WTC11 (cell line): ENCODE measurements around the gene RNF214.

Experiments used
- CREB1 ChIP-seq: sonication (generic); formaldehyde crosslinking; IDR thresholded peaks from 2 replicates; pipeline ENCODE4 v1.8.0; 2023; ENCODE audit warnings: mild to moderate bottlenecking, missing genetic modification reagents
- ESRRA ChIP-seq: sonication (generic); formaldehyde crosslinking; IDR thresholded peaks from 2 replicates; pipeline ENCODE4 v1.8.1; 2022; ENCODE audit warnings: mild to moderate bottlenecking, missing genetic modification reagents, borderline replicate concordance
- SP1 ChIP-seq: sonication (generic); formaldehyde crosslinking; conservative IDR thresholded peaks from 2 replicates; pipeline ENCODE4 v1.8.1; 2022; ENCODE audit warnings: missing genetic modification reagents
- TCF7 ChIP-seq: sonication (generic); formaldehyde crosslinking; IDR thresholded peaks from 2 replicates; pipeline ENCODE4 v1.8.0; 2022; ENCODE audit warnings: mild to moderate bottlenecking, low read depth, missing genetic modification reagents, moderate library complexity
- TEAD4 ChIP-seq: sonication (generic); formaldehyde crosslinking; IDR thresholded peaks from 2 replicates; pipeline ENCODE4 v1.8.0; 2022; ENCODE audit warnings: mild to moderate bottlenecking, missing genetic modification reagents
- ZNF416 ChIP-seq: fragments of 250-450 bp; sonication (Bioruptor Pico); IDR thresholded peaks from 2 replicates; pipeline ENCODE4 v1.9.0; 2021; ENCODE audit warnings: mild to moderate bottlenecking, inconsistent platforms
- TF ChIP-seq, protein P1 (sequence below): sonication (generic); formaldehyde crosslinking; conservative IDR thresholded peaks from 2 replicates; pipeline ENCODE4 v1.8.1; 2022; ENCODE audit warnings: mild to moderate bottlenecking, missing genetic modification reagents
- TF ChIP-seq, protein P2 (sequence below): fragments of 200-600 bp; IDR thresholded peaks from 2 replicates; pipeline ENCODE4 v1.8.0; 2022; ENCODE audit warnings: antibody characterized with exemption
- TF ChIP-seq, protein P3 (sequence below): sonication (generic); formaldehyde crosslinking; IDR thresholded peaks from 2 replicates; pipeline ENCODE4 v1.8.1; 2023; ENCODE audit warnings: mild to moderate bottlenecking, missing genetic modification reagents, moderate library complexity
- TF ChIP-seq, protein P4 (sequence below): fragments of 250-450 bp; sonication (Bioruptor Pico); IDR thresholded peaks from 2 replicates; pipeline ENCODE4 v1.9.0; 2021; ENCODE audit warnings: mild to moderate bottlenecking
- TF ChIP-seq, protein P5 (sequence below): sonication (generic); formaldehyde crosslinking; IDR thresholded peaks from 2 replicates; pipeline ENCODE4 v1.8.0; 2022; ENCODE audit warnings: mild to moderate bottlenecking, missing genetic modification reagents

DNA sequence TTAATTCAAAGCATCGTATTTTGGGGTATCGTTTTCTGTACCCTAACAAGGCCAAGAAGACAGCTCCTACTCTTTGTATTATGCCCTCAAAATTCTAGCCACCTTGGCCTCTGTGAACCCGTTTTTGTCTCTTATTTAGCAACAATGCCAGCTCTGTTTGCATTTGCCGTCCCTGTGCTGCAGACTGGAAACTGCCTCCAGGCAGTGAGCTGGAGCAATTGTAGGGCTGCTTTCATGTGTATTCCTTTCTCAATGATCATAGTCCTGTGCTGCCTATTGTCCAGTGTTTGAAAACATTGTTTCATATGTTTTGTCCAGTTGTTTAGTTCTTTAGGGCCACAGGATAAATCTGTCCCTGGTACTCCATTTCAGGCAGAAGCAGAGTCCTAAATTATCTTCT, 38.7 kb downstream of the RNF214 start:
- TF ChIP-seq SP1 (CRISPR knock-in tag) (no peak), ZNF416 (no peak), CREB1 (no peak), ESRRA (CRISPR knock-in tag) (no peak), TEAD4 (CRISPR knock-in tag) (no peak), TCF7 (CRISPR knock-in tag) (no peak)
- TF ChIP-seq, protein P1, sequence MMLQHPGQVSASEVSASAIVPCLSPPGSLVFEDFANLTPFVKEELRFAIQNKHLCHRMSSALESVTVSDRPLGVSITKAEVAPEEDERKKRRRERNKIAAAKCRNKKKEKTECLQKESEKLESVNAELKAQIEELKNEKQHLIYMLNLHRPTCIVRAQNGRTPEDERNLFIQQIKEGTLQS (CRISPR knock-in tag): no peak
- TF ChIP-seq, protein P2, sequence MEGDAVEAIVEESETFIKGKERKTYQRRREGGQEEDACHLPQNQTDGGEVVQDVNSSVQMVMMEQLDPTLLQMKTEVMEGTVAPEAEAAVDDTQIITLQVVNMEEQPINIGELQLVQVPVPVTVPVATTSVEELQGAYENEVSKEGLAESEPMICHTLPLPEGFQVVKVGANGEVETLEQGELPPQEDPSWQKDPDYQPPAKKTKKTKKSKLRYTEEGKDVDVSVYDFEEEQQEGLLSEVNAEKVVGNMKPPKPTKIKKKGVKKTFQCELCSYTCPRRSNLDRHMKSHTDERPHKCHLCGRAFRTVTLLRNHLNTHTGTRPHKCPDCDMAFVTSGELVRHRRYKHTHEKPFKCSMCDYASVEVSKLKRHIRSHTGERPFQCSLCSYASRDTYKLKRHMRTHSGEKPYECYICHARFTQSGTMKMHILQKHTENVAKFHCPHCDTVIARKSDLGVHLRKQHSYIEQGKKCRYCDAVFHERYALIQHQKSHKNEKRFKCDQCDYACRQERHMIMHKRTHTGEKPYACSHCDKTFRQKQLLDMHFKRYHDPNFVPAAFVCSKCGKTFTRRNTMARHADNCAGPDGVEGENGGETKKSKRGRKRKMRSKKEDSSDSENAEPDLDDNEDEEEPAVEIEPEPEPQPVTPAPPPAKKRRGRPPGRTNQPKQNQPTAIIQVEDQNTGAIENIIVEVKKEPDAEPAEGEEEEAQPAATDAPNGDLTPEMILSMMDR: no peak
- TF ChIP-seq, protein P3, sequence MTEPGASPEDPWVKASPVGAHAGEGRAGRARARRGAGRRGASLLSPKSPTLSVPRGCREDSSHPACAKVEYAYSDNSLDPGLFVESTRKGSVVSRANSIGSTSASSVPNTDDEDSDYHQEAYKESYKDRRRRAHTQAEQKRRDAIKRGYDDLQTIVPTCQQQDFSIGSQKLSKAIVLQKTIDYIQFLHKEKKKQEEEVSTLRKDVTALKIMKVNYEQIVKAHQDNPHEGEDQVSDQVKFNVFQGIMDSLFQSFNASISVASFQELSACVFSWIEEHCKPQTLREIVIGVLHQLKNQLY (CRISPR knock-in tag): no peak
- TF ChIP-seq, protein P4, sequence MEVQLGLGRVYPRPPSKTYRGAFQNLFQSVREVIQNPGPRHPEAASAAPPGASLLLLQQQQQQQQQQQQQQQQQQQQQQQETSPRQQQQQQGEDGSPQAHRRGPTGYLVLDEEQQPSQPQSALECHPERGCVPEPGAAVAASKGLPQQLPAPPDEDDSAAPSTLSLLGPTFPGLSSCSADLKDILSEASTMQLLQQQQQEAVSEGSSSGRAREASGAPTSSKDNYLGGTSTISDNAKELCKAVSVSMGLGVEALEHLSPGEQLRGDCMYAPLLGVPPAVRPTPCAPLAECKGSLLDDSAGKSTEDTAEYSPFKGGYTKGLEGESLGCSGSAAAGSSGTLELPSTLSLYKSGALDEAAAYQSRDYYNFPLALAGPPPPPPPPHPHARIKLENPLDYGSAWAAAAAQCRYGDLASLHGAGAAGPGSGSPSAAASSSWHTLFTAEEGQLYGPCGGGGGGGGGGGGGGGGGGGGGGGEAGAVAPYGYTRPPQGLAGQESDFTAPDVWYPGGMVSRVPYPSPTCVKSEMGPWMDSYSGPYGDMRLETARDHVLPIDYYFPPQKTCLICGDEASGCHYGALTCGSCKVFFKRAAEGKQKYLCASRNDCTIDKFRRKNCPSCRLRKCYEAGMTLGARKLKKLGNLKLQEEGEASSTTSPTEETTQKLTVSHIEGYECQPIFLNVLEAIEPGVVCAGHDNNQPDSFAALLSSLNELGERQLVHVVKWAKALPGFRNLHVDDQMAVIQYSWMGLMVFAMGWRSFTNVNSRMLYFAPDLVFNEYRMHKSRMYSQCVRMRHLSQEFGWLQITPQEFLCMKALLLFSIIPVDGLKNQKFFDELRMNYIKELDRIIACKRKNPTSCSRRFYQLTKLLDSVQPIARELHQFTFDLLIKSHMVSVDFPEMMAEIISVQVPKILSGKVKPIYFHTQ: no peak
- TF ChIP-seq, protein P5, sequence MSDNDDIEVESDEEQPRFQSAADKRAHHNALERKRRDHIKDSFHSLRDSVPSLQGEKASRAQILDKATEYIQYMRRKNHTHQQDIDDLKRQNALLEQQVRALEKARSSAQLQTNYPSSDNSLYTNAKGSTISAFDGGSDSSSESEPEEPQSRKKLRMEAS (CRISPR knock-in tag): no peak
